ENCODE data around the gene CRADD.

GRCh38 chr12:93706824-93707223 is 29.6 kb downstream of the CRADD start:
- TF ChIP-seq, protein P1, sequence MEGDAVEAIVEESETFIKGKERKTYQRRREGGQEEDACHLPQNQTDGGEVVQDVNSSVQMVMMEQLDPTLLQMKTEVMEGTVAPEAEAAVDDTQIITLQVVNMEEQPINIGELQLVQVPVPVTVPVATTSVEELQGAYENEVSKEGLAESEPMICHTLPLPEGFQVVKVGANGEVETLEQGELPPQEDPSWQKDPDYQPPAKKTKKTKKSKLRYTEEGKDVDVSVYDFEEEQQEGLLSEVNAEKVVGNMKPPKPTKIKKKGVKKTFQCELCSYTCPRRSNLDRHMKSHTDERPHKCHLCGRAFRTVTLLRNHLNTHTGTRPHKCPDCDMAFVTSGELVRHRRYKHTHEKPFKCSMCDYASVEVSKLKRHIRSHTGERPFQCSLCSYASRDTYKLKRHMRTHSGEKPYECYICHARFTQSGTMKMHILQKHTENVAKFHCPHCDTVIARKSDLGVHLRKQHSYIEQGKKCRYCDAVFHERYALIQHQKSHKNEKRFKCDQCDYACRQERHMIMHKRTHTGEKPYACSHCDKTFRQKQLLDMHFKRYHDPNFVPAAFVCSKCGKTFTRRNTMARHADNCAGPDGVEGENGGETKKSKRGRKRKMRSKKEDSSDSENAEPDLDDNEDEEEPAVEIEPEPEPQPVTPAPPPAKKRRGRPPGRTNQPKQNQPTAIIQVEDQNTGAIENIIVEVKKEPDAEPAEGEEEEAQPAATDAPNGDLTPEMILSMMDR (IDR thresholded peaks at IDR 0.05; ENCODE audit: insufficient read depth, low read length) = no peak
- no peak for TF ChIP-seq POLR2AphosphoS5 (IDR thresholded peaks at IDR 0.05; ENCODE audit: low read depth)
- no peak for TF ChIP-seq GABPA (IDR thresholded peaks at IDR 0.05; ENCODE audit: low read depth)
- TF ChIP-seq REST (IDR thresholded peaks at IDR 0.05; ENCODE audit: insufficient replicate concordance, low read depth) = no peak
